Fibroblast of skin of back (primary cell): ENCODE data around the gene KAT2B.

ENCODE experiments used
- DNase-seq: peaks from one replicate; pipeline ENCODE4 v3.0.0-alpha.2; 2013

KAT2B gene

GRCh38 chr3:20148466-20148865, 108.2 kb downstream of the KAT2B start:
- DNase-seq, result no peak

- no peak for DNase-seq
Measured at GRCh38 chr3:20154078-20154477, 113.8 kb downstream of the KAT2B start.

DNA sequence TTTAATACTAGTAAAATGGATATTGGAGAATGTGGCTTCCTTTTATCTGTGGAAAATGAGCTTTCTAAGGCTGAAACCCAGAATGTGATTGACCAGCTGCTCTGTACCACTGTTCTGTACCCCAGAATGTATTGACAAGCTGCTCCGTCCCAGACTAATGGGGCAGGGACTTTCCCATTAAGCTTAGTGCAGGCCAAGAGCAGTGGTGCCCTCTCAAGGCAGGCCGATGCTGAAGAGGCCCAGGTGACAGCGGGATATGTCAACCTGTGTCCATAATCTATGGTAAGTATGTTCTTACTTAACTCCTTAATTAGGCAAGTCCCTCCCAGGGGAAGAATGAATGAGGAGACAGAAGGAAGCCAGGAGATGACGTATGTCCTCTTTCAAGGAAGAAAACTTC, 114.7 kb downstream of the KAT2B start:
- DNase-seq, result no peak

DNA sequence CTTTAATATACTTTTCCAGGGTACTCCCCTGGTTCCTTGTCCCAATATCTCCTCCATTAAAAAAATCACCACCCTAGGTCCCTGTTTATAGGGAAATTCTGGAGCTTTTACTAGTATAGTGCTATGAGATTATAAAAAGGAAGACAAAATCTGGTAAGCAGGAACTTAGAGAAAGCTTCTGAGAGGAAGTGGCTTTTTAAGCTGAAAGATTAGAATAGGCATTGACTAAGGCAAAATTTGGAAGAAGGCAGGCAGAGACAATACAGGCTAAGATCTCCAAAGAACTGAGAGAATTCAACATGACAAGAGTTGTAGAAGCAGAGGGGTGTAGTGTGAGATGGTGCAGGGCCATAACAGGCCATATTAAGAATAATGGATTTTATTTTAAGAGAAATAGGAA, 120.0 kb downstream of the KAT2B start:
- DNase-seq, result no peak

DNA sequence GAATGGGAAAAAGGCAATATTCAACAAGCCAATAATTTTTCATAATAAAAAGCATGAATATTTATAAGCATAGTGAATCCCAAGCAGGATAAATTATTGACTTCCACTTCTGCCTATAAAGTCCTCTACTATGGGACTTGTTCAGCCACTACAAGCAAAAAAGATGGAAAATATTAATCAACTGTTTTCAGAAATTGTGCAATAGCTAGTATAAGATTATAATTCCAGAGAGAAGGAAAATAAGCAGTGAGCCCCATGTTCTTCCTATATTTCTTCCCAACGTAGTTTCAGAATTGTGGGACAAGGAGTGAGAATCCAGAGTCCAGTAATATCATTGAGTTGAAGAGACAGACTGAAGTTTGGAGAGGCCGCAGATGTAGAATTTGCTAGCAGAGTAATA, 121.5 kb downstream of the KAT2B start:
- DNase-seq, result no peak

DNA sequence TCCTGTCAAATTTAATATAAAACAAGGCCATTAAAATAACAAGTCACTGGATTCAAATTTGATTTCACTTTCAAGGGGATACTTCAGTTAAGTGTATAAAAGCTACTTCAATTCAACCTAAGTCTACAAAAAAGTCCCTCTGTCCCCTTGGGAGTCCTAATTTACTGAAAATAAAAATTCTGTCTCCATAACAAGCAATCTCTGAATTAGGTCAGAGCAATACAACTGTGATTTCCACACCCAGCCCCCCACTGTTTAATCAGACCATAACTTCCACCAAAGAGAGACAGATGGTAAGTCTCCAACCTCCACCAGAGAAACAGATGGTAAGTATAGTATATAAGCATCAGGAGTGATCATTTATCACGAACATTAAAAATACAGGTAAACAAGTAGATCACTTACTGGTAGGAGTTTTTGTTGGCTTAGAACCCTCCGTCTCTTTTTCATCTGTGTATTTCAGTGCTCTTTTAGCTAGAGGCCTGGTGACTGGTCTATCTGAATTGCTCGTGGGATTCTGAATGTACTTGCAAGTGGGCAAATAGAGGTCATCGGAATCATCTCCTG, 133.7 kb downstream of the KAT2B start:
- DNase-seq, result no peak

DNA sequence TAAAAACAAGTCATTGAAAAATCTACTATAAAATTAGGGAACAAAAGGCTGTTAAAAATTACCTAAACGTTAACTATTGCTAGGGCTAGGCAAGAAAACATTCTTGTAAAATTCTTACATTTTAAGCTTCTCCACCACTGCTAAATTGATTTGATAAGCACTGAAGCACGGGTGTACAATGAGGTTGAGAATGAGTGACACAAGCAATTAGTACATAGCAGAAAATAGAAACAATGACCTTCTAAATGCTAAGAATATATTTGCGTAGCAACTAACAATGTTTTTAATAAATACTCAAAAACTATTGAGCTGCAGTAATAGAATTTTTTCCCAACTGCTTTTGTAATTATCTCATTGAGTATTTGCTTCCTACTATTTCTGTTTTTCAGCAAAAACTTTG, 141.0 kb downstream of the KAT2B start:
- no peak for DNase-seq

DNA sequence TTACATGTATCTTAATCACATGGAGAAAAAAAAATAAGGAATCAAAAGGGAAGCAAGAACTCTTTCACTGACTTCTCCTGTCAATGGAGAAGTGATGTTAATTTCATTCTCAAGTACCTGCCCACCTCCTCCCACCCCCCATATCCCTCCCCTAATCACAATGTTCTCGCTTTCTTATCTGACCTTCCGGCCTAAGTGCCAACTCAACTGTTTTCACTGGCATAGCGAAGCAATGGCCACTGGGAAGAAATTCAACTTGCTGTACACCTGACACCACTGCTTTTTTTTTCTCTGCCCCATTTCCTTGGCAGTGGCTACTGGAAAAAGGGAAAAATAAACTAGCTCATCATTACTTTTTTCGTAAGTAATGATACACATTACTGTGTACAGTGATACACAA, 142.0 kb downstream of the KAT2B start:
- no peak for DNase-seq

- peak; percentile 9 for DNase-seq
Measured at GRCh38 chr3:20185331-20185678, 145.1 kb downstream of the KAT2B start.

- DNase-seq, result peak; percentile 97
Measured at GRCh38 chr3:20185679-20186599, 145.7 kb downstream of the KAT2B start, which contains the start of gene SGO1. SGO1 (minus strand) TSS chr3:20186206; CDS start chr3:20184027, 2,179 bp downstream.

DNA sequence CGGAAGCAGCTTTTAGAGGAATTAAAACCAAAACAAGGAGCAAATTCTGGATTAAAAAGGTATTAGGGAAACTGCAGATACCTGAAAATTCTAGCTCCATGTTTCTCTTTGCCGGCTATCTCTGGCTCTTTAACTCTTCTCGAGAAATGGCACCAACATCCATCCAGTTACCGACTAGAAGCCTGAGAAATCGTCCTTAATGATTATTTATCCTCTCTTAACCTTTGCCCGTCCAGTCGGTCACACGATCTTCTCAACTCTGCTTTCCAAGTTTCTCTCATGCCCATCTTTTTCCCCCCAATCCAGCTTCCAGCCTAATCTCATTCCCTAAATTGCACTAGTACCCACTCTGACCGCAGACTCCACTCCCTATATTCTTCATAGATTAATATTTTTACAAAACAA, 146.4 kb downstream of the KAT2B start:
- peak; percentile 16 for DNase-seq

DNA sequence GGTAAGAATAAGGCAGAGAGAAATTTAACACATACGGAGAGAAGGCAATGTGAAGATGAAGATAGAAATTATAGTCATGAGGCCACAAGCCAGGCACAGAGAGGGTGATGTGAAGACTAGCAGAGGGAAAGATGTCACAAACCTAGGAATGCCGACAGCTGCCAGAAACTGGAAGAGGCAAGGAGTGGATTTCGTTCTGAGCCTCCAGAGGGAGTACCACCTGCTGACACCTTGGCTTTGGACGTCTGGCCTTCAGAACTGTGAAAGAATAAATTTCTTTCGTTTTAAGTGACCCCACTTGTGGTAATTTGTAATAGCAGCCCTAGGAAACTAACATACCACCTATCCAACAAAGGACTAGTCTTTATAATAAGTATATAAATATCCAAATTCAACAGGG, 150.7 kb downstream of the KAT2B start:
- DNase-seq, result no peak

GRCh38 chr3:20194793-20195460, 154.7 kb downstream of the KAT2B start:
- no peak for DNase-seq

- no peak for DNase-seq
Measured at GRCh38 chr3:20197775-20198174, 157.5 kb downstream of the KAT2B start.

DNA sequence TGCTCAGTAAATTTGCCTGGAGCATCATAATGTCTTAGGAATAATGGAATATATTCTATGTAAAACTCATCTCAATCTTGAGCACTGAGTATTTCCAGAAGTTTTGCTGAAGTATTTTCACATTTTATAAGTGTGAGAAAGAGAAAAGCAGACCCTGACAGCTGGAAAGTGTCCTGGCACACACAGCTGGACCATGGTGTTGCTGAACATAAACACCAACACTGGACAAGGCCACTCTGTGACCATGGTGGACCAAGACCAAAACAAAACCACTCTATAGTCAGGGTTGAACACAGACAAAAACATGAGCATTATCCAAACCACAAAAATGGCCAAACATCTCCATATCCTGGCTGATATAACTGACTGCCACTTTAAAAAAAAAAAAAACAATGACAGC, 160.9 kb downstream of the KAT2B start:
- DNase-seq, result no peak
